ENCODE results near the gene KRTAP22-1.

GRCh38 chr21:30592140-30592539 is 8.7 kb upstream of the KRTAP22-1 start, which contains the start of gene KRTAP6-3:
- TF ChIP-seq CTCF (IDR thresholded peaks at IDR 0.05) (no peak), SIN3A (IDR thresholded peaks at IDR 0.05; ENCODE audit: borderline replicate concordance, insufficient read depth, low read depth, low read length) (no peak)

Measured in Panc1 (cell line).